H1 (cell line): Measurements from ENCODE around the gene MAGOH.

ENCODE experiments used
- CEBPB ChIP-seq: IDR thresholded peaks from 2 replicates; pipeline ENCODE4 v1.6.1; 2012; ENCODE audit warnings: low read depth, low read length
- EZH2 ChIP-seq: fragments of 200-600 bp; sonication (generic); IDR thresholded peaks from 2 replicates; pipeline ENCODE4 v1.7.1; 2012; ENCODE audit warnings: low read depth, mild to moderate bottlenecking, moderate library complexity, low read length, inconsistent platforms; ENCODE audit not compliant: severe bottlenecking
- POLR2AphosphoS5 ChIP-seq: IDR thresholded peaks from 2 replicates; pipeline ENCODE4 v1.6.1; 2011; ENCODE audit warnings: low read depth, low read length
- TCF12 ChIP-seq: IDR thresholded peaks from 2 replicates; pipeline ENCODE4 v1.6.1; 2011; ENCODE audit warnings: low read depth, mild to moderate bottlenecking, low read length
- YY1 ChIP-seq: IDR thresholded peaks from 2 replicates; pipeline ENCODE4 v1.6.1; 2011; ENCODE audit warnings: low read depth, mild to moderate bottlenecking, low read length
- TF ChIP-seq, protein P1 (sequence below), 3 experiments: IDR thresholded peaks; 1 replicate in 2 of 3; 2 replicates in 1 of 3; pipeline versions ENCODE4 v1.5.1 to v1.6.1; 2011; ENCODE audit warnings: low read length in 3 of 3, mild to moderate bottlenecking in 3 of 3, inconsistent platforms in 2 of 3, low read depth in 1 of 3, moderate library complexity in 1 of 3; ENCODE audit not compliant: insufficient read depth in 1 of 3; ENCODE audit errors: control extremely low read depth in 1 of 3

DNA sequence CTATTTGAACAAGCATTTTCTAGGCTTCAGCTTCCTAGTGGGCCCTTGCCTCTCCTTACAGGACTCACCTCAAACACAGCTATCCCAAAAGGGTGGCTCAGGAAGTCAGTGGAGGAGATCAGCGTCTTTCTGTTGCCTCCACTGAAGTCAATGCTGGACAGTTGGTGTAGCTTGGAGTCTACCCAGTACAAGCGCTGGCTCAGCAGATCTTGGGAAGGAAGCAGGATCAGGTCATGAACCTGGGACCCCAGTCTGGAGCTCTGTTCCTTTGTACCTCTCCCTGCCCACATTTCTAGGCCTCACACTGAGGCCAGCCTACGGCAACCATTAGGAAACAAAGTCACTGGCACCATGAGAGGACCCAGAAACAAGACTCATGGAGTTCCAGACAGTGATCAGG lies 23.7 kb upstream of the MAGOH start:
- TF ChIP-seq, protein P1, sequence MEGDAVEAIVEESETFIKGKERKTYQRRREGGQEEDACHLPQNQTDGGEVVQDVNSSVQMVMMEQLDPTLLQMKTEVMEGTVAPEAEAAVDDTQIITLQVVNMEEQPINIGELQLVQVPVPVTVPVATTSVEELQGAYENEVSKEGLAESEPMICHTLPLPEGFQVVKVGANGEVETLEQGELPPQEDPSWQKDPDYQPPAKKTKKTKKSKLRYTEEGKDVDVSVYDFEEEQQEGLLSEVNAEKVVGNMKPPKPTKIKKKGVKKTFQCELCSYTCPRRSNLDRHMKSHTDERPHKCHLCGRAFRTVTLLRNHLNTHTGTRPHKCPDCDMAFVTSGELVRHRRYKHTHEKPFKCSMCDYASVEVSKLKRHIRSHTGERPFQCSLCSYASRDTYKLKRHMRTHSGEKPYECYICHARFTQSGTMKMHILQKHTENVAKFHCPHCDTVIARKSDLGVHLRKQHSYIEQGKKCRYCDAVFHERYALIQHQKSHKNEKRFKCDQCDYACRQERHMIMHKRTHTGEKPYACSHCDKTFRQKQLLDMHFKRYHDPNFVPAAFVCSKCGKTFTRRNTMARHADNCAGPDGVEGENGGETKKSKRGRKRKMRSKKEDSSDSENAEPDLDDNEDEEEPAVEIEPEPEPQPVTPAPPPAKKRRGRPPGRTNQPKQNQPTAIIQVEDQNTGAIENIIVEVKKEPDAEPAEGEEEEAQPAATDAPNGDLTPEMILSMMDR (IDR thresholded peaks at IDR 0.05; ENCODE audit: control extremely low read depth in 1 of 3, insufficient read depth in 1 of 3, low read depth in 1 of 3, low read length in 3 of 3), result no peak
- no peak for TF ChIP-seq POLR2AphosphoS5
- no peak for TF ChIP-seq EZH2
- no peak for TF ChIP-seq TCF12
- no peak for TF ChIP-seq CEBPB
- TF ChIP-seq YY1, result no peak
